HL-60 (cell line): ENCODE measurements around the gene FFAR1.
"Not testable (repeated sequence)": the region's sequence is repeated elsewhere in the genome, so short reads cannot be mapped to it uniquely, and the experiment has no call there.

Experiments
- DNase-seq, 2 experiments: peaks; one replicate each; pipeline ENCODE4 v3.0.0-alpha.2; 2010 to 2020; ENCODE audit warnings: low read depth in 1 of 2, low spot score in 1 of 2
- H3K27ac ChIP-seq: fragments of 250-450 bp; sonication (Bioruptor Pico); replicated peaks from 2 replicates; pipeline ENCODE4 v1.5.1; 2020; ENCODE audit warnings: mild to moderate bottlenecking, moderate library complexity
- H3K27me3 ChIP-seq: fragments of 250-450 bp; sonication (Bioruptor Pico); 2 replicates; pipeline ENCODE4 v1.5.1; 2021; ENCODE audit warnings: mild to moderate bottlenecking, moderate library complexity; ENCODE audit not compliant: insufficient read depth, poor library complexity, severe bottlenecking
- H3K4me3 ChIP-seq: replicated peaks from 2 replicates; pipeline ENCODE4 v1.5.1; 2011; ENCODE audit warnings: mild to moderate bottlenecking, control low read depth, low read length; ENCODE audit not compliant: insufficient read depth
- CTCF ChIP-seq: IDR thresholded peaks from one replicate; pipeline ENCODE4 v1.5.1; 2011; ENCODE audit warnings: low read length, control low read depth, inconsistent platforms; ENCODE audit not compliant: insufficient read depth
- GABPA ChIP-seq: IDR thresholded peaks from 2 replicates; pipeline ENCODE4 v1.6.1; 2012; ENCODE audit warnings: low read depth
- POLR2AphosphoS5 ChIP-seq: IDR thresholded peaks from 2 replicates; pipeline ENCODE4 v1.6.1; 2012; ENCODE audit warnings: low read depth
- REST ChIP-seq: IDR thresholded peaks from 2 replicates; pipeline ENCODE4 v1.6.1; 2012; ENCODE audit warnings: low read depth; ENCODE audit not compliant: insufficient replicate concordance
- SPI1 ChIP-seq: IDR thresholded peaks from 2 replicates; pipeline ENCODE4 v1.6.1; 2012; ENCODE audit warnings: low read depth, mild to moderate bottlenecking, borderline replicate concordance

FFAR1 gene

GRCh38 chr19:35378356-35378755 lies 30.7 kb downstream of the FFAR1 start:
- Histone ChIP-seq H3K27me3 (no peaks in the 10 kb centered on the region), H3K4me3 (no peak overlapping the region), H3K27ac (no peak overlapping the region)
- no peak for TF ChIP-seq REST
- no peak for TF ChIP-seq GABPA
- TF ChIP-seq SPI1: no peak
- no peak for TF ChIP-seq POLR2AphosphoS5
- no peak for TF ChIP-seq CTCF
- no peak for DNase-seq

- H3K27ac ChIP-seq, H3K27me3 ChIP-seq, DNase-seq, H3K4me3 ChIP-seq: not testable (repeated sequence)
Measured at GRCh38 chr19:35379545-35379944, 31.8 kb downstream of the FFAR1 start.

GRCh38 chr19:35379992-35380391 lies 32.3 kb downstream of the FFAR1 start:
- H3K4me3 ChIP-seq: no peak overlapping the region
- no peak for DNase-seq
- H3K27me3 ChIP-seq: no peaks in the 10 kb centered on the region
- TF ChIP-seq POLR2AphosphoS5: no peak
- no peak for TF ChIP-seq SPI1
- TF ChIP-seq REST: no peak
- no peak for TF ChIP-seq CTCF
- no peak for TF ChIP-seq GABPA
- no peak overlapping the region for H3K27ac ChIP-seq

GRCh38 chr19:35380450-35381124 lies 32.9 kb downstream of the FFAR1 start:
- DNase-seq: no peak
- no peak overlapping the region for H3K4me3 ChIP-seq
- H3K27me3 ChIP-seq: no peaks in the 10 kb centered on the region
- H3K27ac ChIP-seq: no peak overlapping the region
- TF ChIP-seq GABPA (no peak), CTCF (no peak), POLR2AphosphoS5 (no peak), REST (no peak), SPI1 (no peak)
